ENCODE measurements around the gene RAPH1.

The RAPH1 gene

GRCh38 chr2:203471323-203471722 lies 63.8 kb downstream of the RAPH1 start:
- H3K27me3 ChIP-seq (ENCODE audit: control insufficient read depth, insufficient read depth, low read length): no peaks in the 10 kb centered on the region
- H3K4me1 ChIP-seq: no peaks in the 10 kb centered on the region
- no peaks in the 10 kb centered on the region for H3K79me2 ChIP-seq
- H3K4me2 ChIP-seq (ENCODE audit: low read length): no peak overlapping the region
- H2AFZ ChIP-seq: no peak overlapping the region
- H3K27ac ChIP-seq: no peak overlapping the region
- H3K36me3 ChIP-seq (ENCODE audit: control insufficient read depth, insufficient read depth, low read length): no peaks in the 10 kb centered on the region
- TF ChIP-seq CTCF (IDR thresholded peaks at IDR 0.05): no peak
- no peak overlapping the region for H3K9ac ChIP-seq
- H3K4me3 ChIP-seq (ENCODE audit: low read depth, low read length): no peak overlapping the region
- no peaks in the 10 kb centered on the region for H3K9me3 ChIP-seq (ENCODE audit: control insufficient read depth, low read length)

GRCh38 chr2:203470371-203470770 lies 64.7 kb downstream of the RAPH1 start:
- Histone ChIP-seq H2AFZ (no peak overlapping the region), H3K27ac (no peak overlapping the region), H3K4me1 (no peaks in the 10 kb centered on the region), H3K27me3 (ENCODE audit: control insufficient read depth, insufficient read depth, low read length) (no peaks in the 10 kb centered on the region), H3K9ac (no peak overlapping the region), H3K9me3 (ENCODE audit: control insufficient read depth, low read length) (no peaks in the 10 kb centered on the region), H3K4me2 (ENCODE audit: low read length) (no peak overlapping the region), H3K36me3 (ENCODE audit: control insufficient read depth, insufficient read depth, low read length) (no peaks in the 10 kb centered on the region), H3K4me3 (ENCODE audit: low read depth, low read length) (no peak overlapping the region), H3K79me2 (no peaks in the 10 kb centered on the region)
- no peak for TF ChIP-seq CTCF (IDR thresholded peaks at IDR 0.05)

GRCh38 chr2:203469546-203469945 lies 65.6 kb downstream of the RAPH1 start:
- Histone ChIP-seq H3K9me3 (ENCODE audit: control insufficient read depth, low read length) (no peaks in the 10 kb centered on the region), H3K27me3 (ENCODE audit: control insufficient read depth, insufficient read depth, low read length) (no peaks in the 10 kb centered on the region), H3K79me2 (no peaks in the 10 kb centered on the region), H2AFZ (no peak overlapping the region), H3K36me3 (ENCODE audit: control insufficient read depth, insufficient read depth, low read length) (no peaks in the 10 kb centered on the region), H3K4me2 (ENCODE audit: low read length) (no peak overlapping the region), H3K27ac (no peak overlapping the region), H3K4me3 (ENCODE audit: low read depth, low read length) (no peak overlapping the region), H3K9ac (no peak overlapping the region), H3K4me1 (no peaks in the 10 kb centered on the region)
- no peak for TF ChIP-seq CTCF (IDR thresholded peaks at IDR 0.05)

GRCh38 chr2:203463266-203463678 lies 71.8 kb downstream of the RAPH1 start:
- H3K27ac ChIP-seq: no peak overlapping the region
- no peaks in the 10 kb centered on the region for H3K36me3 ChIP-seq (ENCODE audit: control insufficient read depth, insufficient read depth, low read length)
- H3K79me2 ChIP-seq: no peaks in the 10 kb centered on the region
- no peak overlapping the region for H3K4me2 ChIP-seq (ENCODE audit: low read length)
- H3K4me3 ChIP-seq (ENCODE audit: low read depth, low read length): no peak overlapping the region
- H3K4me1 ChIP-seq: no peaks in the 10 kb centered on the region
- no peak for TF ChIP-seq CTCF (IDR thresholded peaks at IDR 0.05)
- H3K27me3 ChIP-seq (ENCODE audit: control insufficient read depth, insufficient read depth, low read length): no peaks in the 10 kb centered on the region
- no peak overlapping the region for H2AFZ ChIP-seq
- H3K9ac ChIP-seq: no peak overlapping the region
- no peaks in the 10 kb centered on the region for H3K9me3 ChIP-seq (ENCODE audit: control insufficient read depth, low read length)

GRCh38 chr2:203462308-203462707 lies 72.8 kb downstream of the RAPH1 start:
- no peaks in the 10 kb centered on the region for H3K36me3 ChIP-seq (ENCODE audit: control insufficient read depth, insufficient read depth, low read length)
- H3K9ac ChIP-seq: no peak overlapping the region
- H3K79me2 ChIP-seq: no peaks in the 10 kb centered on the region
- no peaks in the 10 kb centered on the region for H3K4me1 ChIP-seq
- no peak overlapping the region for H3K4me2 ChIP-seq (ENCODE audit: low read length)
- H3K9me3 ChIP-seq (ENCODE audit: control insufficient read depth, low read length): no peaks in the 10 kb centered on the region
- no peak overlapping the region for H2AFZ ChIP-seq
- no peak overlapping the region for H3K4me3 ChIP-seq (ENCODE audit: low read depth, low read length)
- TF ChIP-seq CTCF (IDR thresholded peaks at IDR 0.05): no peak
- no peaks in the 10 kb centered on the region for H3K27me3 ChIP-seq (ENCODE audit: control insufficient read depth, insufficient read depth, low read length)
- no peak overlapping the region for H3K27ac ChIP-seq

Measured in parathyroid adenoma (tissue), 2 donors.